DND-41 (cell line): ENCODE data around the gene CERS6.

Experiments
- EZH2 ChIP-seq: IDR thresholded peaks from 3 replicates; pipeline ENCODE4 v1.6.1; 2012; ENCODE audit warnings: borderline replicate concordance, low read depth, mild to moderate bottlenecking, moderate library complexity, low read length, inconsistent platforms; ENCODE audit not compliant: severe bottlenecking
- TF ChIP-seq, protein P1 (sequence below): IDR thresholded peaks from 2 replicates; pipeline ENCODE4 v1.5.1; 2012; ENCODE audit warnings: borderline replicate concordance, low read length, moderate library complexity, mild to moderate bottlenecking; ENCODE audit not compliant: poor library complexity, severe bottlenecking; ENCODE audit errors: extremely low read depth

DNA sequence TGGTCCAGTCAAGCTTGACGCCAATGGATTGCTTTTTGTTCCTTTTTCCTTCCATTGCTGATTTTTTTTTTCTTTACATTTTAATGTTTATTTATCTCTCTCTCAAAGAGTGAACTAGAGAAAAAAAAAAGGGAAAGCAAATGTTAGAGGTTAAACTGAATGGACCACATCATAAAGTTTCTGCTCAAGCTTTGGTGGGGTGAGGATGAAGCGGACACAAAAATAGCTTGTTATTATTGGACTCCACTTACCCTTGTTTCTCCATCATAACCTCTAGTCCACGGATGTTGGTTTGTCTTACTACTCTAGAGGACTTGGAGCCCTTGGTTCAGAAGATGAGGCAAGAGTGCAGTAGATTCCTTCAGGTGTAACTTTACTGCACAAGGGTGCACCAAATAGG lies 27.6 kb upstream of the CERS6 start:
- TF ChIP-seq, protein P1, sequence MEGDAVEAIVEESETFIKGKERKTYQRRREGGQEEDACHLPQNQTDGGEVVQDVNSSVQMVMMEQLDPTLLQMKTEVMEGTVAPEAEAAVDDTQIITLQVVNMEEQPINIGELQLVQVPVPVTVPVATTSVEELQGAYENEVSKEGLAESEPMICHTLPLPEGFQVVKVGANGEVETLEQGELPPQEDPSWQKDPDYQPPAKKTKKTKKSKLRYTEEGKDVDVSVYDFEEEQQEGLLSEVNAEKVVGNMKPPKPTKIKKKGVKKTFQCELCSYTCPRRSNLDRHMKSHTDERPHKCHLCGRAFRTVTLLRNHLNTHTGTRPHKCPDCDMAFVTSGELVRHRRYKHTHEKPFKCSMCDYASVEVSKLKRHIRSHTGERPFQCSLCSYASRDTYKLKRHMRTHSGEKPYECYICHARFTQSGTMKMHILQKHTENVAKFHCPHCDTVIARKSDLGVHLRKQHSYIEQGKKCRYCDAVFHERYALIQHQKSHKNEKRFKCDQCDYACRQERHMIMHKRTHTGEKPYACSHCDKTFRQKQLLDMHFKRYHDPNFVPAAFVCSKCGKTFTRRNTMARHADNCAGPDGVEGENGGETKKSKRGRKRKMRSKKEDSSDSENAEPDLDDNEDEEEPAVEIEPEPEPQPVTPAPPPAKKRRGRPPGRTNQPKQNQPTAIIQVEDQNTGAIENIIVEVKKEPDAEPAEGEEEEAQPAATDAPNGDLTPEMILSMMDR, result no peak
- no peak for TF ChIP-seq EZH2
